Esophagus squamous epithelium (tissue), 4 donors: Measurements from ENCODE around the gene WFDC10B.

Source experiments
- CTCF ChIP-seq, 6 experiments: fragments of 450-650 bp in 4 of 6; fragments of 200-600 bp in 2 of 6; sonication (generic) in 2 of 6; IDR thresholded peaks; one replicate each; pipeline ENCODE4 v1.5.1; 2016 to 2019; ENCODE audit warnings: antibody characterized with exemption in 6 of 6, mild to moderate bottlenecking in 4 of 6, moderate library complexity in 4 of 6
- POLR2A ChIP-seq, 4 donors: fragments of 450-650 bp; IDR thresholded peaks; one replicate each; pipeline ENCODE4 v1.6.1; 2017; ENCODE audit warnings: antibody characterized with exemption in 4 of 4, mild to moderate bottlenecking in 4 of 4, moderate library complexity in 3 of 4

DNA sequence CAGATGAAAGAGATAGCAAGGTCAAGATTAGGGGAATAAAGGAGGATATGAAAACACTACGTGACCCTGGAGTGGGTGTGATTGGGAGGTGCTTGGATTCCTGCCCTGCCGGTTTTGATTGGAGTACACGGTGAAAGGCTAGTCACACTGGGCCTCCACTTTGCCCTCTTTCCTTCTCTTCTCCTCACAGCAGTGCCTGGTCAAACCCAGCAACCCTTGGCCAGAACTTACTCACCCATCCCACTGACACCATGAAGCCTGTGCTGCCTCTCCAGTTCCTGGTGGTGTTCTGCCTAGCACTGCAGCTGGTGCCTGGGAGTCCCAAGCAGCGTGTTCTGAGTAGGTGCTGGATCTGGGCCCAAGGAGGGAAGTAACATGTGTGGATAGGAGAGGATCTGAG, 2.9 kb downstream of the WFDC10B start, which contains the start of gene WFDC13:
- no peak for TF ChIP-seq CTCF (IDR thresholded peaks at IDR 0.05)
- no peak for TF ChIP-seq POLR2A (IDR thresholded peaks at IDR 0.05)
